Right lobe of liver (tissue), 4 donors: ENCODE results near the gene MT1HL1.

Experiments
- POLR2A ChIP-seq: fragments of 450-650 bp; IDR thresholded peaks from one replicate; pipeline ENCODE4 v1.6.1; 2017; ENCODE audit warnings: antibody characterized with exemption, mild to moderate bottlenecking
- TF ChIP-seq, protein P1 (sequence below), 4 donors: fragments of 200-600 bp in 3 of 4; fragments of 450-650 bp in 1 of 4; IDR thresholded peaks; one replicate each; pipeline versions ENCODE4 v1.5.1 to v1.8.0; 2016 to 2022; ENCODE audit warnings: antibody characterized with exemption in 4 of 4, mild to moderate bottlenecking in 2 of 4
- donor health status: DM: no; HTN: no; CAD: no.
- donor health status: DM: no; HTN: no; CAD: no.
- donor health status: DM: no; HTN: yes; CAD: no.

DNA sequence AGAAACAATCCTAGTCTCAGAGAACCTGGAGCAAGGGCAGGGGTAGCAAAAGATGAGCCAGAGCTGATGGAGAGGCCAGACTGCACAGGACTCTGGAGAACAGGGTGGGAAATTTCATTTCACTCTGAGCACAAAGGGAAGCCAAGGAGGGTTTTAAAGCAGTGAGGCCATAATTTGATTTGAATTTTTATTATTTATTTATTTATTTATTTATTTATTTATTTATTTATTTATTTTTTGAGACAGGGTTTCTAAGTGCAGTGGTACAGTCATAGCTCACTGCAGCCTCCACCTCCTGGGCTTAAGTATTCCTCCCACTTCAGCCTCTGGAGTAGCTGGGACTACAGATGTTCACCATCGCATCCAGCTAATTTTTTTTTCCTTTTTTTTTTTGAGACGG, 45.1 kb downstream of the MT1HL1 start:
- TF ChIP-seq POLR2A = no peak
- TF ChIP-seq, protein P1, sequence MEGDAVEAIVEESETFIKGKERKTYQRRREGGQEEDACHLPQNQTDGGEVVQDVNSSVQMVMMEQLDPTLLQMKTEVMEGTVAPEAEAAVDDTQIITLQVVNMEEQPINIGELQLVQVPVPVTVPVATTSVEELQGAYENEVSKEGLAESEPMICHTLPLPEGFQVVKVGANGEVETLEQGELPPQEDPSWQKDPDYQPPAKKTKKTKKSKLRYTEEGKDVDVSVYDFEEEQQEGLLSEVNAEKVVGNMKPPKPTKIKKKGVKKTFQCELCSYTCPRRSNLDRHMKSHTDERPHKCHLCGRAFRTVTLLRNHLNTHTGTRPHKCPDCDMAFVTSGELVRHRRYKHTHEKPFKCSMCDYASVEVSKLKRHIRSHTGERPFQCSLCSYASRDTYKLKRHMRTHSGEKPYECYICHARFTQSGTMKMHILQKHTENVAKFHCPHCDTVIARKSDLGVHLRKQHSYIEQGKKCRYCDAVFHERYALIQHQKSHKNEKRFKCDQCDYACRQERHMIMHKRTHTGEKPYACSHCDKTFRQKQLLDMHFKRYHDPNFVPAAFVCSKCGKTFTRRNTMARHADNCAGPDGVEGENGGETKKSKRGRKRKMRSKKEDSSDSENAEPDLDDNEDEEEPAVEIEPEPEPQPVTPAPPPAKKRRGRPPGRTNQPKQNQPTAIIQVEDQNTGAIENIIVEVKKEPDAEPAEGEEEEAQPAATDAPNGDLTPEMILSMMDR (IDR thresholded peaks at IDR 0.05) = no peak
